UCSD-AML1 (cell line): ENCODE data around the gene CRY1.
"Not testable (repeated sequence)": the region's sequence is repeated elsewhere in the genome, so short reads cannot be mapped to it uniquely, and the experiment has no call there.

Source experiments
- DNase-seq: peaks from one replicate; lab custom pipeline; 2025; ENCODE audit not compliant: unreplicated experiment; lab: John Stamatoyannopoulos, UW

Gene CRY1

GRCh38 chr12:107108995-107109508 lies 15.7 kb upstream of the CRY1 start:
- no peak for DNase-seq

GRCh38 chr12:107108366-107108765 lies 15.0 kb upstream of the CRY1 start:
- DNase-seq = not testable (repeated sequence)

DNA sequence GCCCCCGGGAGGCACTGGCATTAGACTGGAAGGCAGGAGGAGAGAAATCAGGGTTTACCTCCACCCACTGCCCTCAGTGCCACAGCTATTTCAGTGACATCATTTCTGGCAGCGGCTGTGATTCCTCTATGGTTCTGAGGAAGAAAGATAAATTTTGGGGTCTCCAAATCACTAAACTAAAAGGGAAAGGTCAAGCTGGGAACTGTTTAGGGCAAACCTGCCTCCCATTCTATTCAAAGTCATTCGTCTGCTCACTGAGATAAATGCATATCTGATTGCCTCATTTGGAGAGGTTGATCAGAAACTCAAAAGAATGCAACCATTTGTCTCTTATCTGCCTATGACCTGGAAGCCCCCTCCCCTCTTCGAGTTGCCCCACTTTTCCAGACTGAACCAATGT lies 14.0 kb upstream of the CRY1 start:
- no peak for DNase-seq

- no peak for DNase-seq
These were observed 13.1 kb upstream of the CRY1 start for GRCh38 chr12:107106241-107107025.

- DNase-seq = no peak
These were observed 12.0 kb upstream of the CRY1 start for GRCh38 chr12:107105410-107105703.

GRCh38 chr12:107103516-107103915 lies 10.2 kb upstream of the CRY1 start:
- DNase-seq = no peak

DNA sequence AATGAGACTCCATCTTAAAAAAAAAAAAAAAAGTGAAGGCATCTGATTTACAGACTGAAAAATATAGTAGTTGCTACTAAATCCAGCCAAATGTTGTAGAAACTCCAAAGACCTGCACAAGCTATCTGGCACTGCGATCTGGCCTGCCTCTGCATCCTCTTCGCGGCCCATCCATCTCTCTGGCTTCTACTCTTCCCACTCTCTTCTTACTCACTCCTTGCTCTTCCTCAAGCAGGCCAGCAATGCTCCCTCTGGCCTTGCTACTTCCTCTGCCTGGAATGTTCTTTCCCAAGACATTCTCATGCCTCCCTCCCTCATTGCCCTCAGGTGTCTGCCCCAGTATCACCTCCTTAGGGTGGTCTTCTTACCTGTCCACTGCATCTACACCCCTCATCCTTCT lies 9.7 kb upstream of the CRY1 start:
- no peak for DNase-seq

- no peak for DNase-seq
These were observed 8.9 kb upstream of the CRY1 start for GRCh38 chr12:107102294-107102693.

DNA sequence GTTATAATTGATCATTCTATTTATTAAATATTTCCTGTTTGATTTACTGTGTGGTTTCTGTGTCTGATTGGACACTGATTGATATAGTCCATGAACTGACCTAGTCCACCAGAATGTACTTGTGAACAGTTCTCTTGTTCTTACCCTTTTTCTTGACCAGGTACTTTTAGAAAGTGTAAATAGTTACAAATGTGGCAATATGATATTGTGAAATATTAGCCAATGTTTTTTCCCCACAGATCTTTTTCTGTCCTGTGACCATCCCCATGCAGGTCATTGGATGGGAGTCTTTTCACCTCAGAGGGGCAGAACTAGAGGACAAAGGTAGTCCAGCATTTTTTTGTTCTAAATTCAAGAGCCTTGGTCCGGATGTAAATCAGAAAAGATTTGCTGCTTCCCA lies 8.3 kb upstream of the CRY1 start:
- DNase-seq = no peak

DNA sequence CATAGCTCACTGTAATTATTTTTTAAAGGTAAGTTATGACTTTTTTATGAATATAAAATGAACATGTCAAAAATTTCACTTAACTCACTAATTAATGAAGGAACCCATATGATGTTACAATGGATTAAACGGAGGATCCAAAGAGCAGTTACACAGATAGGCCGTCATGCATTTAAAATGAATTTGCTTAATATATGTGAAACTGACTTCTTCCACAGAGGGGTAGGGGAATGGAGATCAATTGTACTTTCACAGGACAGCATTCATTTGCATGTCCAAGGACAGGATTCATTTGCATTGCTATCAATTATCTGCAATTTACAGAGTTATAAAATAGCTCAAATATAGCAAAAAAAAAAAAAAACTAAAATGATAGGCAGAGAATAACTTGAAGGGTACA lies 6.6 kb upstream of the CRY1 start:
- no peak for DNase-seq

DNA sequence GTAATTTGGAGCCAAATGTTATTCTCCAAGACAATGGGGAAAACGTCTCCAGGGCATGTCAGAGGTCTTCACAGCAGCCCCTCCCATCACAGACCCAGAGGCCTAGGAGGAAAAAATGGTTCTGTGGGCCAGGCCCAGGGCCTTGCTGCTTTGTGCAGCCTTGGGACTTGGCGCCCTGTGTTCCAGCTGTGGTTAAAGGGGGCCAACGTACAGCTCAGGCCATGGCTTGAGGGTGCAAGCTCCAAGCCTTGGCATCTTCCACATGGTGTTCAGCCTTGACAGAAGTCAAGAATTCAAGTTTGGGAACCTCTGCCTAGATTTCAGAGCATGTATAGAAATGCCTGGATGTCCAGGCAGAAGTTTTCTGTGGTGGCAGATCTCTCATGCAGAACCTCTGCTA lies 3.2 kb upstream of the CRY1 start:
- DNase-seq = no peak

- no peak for DNase-seq
These were observed 767 bp upstream of the CRY1 start for GRCh38 chr12:107094183-107094448.

DNA sequence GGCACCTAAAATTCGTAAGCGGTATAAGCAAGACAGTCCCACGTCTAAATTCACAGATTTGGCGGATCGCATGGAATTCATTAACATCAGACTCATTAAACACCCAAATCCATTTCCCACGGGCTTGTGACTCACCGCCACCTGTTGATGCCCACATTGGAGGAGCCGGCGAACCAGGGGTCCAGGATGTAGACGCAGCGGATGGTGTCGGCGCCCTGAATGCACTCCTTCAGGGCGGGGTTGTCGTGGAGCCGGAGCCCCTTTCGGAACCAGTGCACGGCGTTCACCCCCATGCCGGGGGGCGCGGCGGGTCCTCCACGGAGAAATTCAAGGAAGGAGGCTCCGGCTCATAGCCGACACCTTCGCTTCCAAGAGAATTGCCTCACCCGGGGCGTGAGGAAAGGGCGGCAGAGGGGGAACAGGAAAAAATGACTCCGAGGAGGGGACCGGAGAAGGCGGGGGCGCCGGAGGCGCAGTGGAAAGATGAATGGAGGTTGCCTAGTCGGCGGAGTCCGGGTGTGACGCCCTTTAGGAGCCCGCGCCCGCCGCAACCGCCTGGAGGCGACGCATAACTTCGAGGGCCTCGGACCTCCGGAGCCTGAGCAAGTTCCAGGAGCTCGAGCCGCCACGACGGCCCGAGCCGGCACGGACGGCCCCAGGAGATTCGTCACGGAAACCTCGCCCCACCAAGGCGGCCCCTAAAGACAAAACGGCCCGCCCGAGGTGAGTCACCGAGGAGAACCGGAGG lies 506 bp downstream of the CRY1 start:
- peak; percentile 75 for DNase-seq

DNA sequence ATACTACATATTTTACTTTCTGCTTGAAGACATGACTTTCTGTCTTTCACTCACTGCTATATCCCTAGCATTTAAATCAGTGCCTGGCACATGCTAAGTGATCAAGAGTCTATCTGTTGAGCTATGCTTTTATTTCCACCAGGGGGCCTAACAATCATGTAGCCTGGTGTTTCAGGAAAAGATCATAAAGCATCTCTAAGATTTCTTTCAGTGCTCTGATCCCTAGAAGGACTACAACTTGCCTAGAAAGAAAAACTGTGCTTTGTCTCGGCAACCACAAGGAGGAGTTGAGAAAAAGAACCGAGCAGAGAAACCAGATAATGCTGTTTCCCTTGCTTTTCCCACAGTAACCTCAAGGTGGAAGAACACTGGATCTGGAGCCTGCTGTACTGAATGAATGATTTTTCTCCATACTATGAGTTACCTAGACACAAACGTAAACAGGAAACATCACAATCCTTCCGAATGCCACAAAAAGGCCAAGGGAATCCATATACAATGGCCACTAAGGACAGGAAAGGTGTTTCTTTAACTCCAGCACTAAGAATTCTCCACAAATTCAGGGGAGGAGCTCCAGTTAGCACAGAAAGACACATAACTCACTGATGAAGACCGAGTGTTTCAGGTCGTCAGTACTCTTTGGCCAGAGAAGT lies 1.2 kb downstream of the CRY1 start:
- no peak for DNase-seq

DNA sequence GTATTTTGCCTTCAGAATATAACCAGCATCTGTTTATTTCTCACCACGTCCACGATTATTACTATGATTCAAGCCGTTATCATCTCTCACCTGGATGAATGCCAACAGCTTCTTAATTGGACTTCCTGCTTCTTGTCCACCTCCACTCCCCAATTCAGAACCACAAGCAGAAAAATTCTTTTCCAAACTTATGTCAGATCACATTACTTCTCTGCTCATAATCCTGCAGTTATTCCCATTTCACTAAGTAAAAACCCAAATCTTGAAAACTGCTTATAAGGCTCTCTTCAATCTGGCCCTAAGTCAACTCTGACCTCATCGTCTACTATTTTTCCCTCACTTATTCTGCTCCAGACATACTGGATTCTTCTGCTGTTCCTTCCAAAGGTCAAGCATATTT lies 2.0 kb downstream of the CRY1 start:
- no peak for DNase-seq

GRCh38 chr12:107090711-107091110 lies 2.6 kb downstream of the CRY1 start:
- DNase-seq = no peak

DNA sequence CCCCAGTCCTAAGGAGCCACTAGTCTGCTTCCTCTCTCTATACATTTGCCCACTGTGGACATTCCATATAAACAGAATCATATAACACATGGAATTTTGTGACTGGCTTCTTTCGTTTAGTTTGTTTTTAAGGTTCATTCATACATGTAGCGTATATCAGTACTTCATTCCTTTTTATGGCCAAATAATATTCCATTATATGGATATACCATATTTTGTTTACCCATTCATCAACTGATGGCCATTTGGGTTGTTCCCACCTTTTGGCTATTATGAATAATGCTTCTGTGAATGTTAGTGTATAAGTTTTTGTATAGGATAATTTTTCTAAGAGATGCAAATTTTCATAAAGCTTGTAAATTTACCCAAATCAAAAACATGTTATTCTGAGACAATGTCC lies 4.4 kb downstream of the CRY1 start:
- DNase-seq = no peak

GRCh38 chr12:107086314-107086713 lies 7.0 kb downstream of the CRY1 start:
- DNase-seq = no peak

- DNase-seq = no peak
These were observed 11.6 kb downstream of the CRY1 start for GRCh38 chr12:107081778-107082177.

GRCh38 chr12:107080299-107080698 lies 13.1 kb downstream of the CRY1 start:
- DNase-seq = no peak

- no peak for DNase-seq
These were observed 14.0 kb downstream of the CRY1 start for GRCh38 chr12:107079172-107080011.
